GM18873 (cell line): ENCODE results near the gene MTUS2.

Source experiments
- ATAC-seq: cut with Tn5 transposase; IDR thresholded peaks from one replicate; pipeline ENCODE4 v1.9.1; 2021; ENCODE audit warnings: mild to moderate bottlenecking, moderate library complexity, moderate number of reproducible peaks; ENCODE audit not compliant: unreplicated experiment, low FRiP score

Gene MTUS2

DNA sequence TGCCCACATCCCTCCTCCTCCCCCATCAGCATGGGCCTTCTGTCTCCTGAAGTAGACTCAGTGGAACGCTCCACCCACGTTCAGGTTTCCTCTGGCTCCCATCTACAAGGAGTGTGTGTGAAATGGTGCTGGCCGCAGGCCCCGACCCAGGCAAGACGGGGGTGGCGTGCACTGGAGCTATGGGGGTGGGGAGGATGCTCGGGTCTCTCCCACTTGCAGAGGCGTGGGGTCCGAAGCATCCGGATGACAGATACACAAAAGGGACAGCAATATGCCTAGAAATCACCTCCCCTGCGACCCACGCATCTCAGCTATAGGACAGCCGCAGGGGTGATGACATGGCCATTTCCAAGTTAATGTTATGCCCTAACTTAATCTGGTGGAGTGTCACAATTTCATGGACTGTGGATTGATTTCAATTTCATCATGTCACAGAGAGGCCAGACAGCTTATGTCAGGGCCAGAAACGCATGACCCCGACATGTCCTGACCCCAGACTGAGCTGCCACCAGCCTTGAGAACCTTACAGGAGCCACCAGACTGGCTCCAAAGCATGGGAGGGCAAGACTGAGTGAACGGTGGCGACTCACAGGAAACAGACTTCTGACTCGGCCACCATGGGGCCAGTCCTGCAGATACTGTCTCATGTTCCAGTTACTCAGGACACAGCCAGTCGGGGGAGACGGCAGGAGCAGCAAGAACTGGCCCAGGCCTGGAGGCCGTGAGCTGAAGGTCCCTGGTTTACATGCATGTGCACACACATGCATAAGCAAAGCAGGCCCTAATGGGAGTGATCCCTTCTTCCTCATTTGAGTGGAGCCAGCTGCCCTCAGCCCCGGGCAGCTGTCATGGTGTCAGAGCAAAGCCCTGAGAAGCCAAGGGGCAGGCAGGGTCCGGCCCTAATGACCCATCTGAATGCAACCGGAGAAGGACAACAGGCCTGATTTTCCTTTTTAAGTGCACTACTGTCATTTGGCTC, 693.2 kb downstream of the MTUS2 start:
- no peak for ATAC-seq

DNA sequence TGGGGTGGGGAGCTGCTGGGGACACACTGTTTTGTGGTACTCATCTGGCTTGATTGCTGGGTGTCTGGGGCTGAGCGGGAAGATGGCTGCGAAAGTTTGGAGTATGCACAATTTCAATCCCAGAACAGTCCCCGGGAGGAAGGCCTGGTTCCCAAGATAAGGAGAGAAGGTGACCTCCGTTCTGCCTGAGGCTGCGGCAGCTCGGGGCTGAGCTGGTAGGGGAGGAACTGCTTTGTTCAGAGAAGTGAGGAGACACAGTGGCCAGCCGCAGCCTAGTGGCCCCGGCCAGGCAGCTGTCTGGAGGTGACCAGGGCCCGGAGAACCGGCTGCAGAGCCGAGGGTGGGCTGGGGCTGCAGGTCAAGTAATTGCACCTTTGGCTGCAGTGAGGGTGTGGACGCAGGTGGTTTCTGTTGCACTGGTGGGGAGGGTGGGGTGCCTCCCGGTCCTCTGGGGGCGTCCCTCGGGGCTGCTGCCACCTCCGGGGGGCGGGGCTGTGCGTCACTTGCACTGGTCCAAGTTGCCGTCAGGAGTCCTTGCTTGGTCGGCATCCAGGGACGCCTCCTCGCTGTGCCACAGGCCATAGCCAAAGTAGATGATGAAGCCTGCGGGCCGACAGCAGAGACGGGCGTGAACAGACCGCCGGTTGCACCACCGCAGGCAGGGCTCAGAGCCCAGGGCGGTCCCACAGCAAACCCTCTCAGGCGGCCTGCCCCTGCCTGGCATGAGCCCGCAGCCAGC, 694.0 kb downstream of the MTUS2 start:
- no peak for ATAC-seq

GRCh38 chr13:29514720-29515310, 694.7 kb downstream of the MTUS2 start:
- no peak for ATAC-seq

DNA sequence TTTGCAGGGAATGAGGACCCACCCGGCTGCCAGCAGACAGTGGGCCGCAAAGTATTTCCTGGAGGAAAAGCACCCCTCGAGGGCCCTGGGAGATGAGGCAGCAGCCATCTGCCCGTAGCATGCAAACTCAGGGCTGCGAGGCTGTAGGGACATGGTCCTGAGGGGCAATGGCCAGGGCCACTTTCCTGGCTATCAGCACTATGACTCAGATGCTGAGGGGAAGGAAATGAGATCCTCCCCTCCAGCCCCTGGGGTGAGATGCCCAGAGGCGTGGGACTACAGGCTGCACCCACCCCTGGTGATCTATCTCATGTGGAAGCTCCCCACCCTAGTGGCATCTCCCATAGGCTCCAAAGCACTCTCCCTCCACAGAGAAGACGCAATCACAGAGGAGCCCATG, 695.2 kb downstream of the MTUS2 start:
- no peak for ATAC-seq

- ATAC-seq: no peak
Observed at GRCh38 chr13:29516012-29516411, 695.9 kb downstream of the MTUS2 start.

GRCh38 chr13:29516880-29517279, 696.7 kb downstream of the MTUS2 start:
- ATAC-seq: no peak

GRCh38 chr13:29519921-29520320, 699.8 kb downstream of the MTUS2 start:
- ATAC-seq: no peak

DNA sequence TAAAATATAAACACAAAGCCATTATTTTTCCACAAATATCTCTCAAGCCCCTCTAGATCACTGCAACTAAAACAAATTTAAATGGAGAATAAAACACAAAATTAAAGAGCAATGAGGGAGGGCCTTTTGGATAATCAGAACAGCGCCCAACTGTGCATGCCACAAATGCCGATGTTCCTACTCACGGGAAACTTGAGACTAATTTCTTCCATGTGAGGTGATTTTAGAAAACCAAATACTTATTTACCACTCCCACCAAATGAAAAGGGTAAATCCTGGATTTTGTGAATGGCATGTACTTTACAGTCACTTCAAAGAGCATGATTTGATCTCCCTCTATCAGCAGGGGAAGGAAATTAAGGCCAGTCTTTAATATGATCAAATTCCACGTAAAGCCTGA, 700.5 kb downstream of the MTUS2 start:
- ATAC-seq: no peak

DNA sequence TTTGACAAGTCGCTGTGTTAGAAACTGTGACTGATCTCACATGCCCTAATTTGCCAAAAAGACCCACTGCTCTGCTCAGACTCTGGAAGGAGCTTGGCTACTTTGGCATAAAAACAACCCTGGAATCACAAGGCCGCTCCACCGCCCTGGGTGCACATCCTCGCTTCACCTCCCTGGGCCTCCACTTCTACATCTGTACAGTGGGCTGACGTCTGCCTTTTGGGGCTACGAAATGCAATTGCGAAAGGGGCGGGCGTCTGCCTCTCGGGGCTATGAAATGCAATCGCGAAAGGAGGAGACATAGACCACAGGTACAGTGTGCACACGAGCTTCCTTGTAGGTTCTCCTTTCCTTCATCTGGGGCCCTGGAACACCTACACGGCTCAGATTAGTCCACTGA, 701.2 kb downstream of the MTUS2 start:
- no peak for ATAC-seq

DNA sequence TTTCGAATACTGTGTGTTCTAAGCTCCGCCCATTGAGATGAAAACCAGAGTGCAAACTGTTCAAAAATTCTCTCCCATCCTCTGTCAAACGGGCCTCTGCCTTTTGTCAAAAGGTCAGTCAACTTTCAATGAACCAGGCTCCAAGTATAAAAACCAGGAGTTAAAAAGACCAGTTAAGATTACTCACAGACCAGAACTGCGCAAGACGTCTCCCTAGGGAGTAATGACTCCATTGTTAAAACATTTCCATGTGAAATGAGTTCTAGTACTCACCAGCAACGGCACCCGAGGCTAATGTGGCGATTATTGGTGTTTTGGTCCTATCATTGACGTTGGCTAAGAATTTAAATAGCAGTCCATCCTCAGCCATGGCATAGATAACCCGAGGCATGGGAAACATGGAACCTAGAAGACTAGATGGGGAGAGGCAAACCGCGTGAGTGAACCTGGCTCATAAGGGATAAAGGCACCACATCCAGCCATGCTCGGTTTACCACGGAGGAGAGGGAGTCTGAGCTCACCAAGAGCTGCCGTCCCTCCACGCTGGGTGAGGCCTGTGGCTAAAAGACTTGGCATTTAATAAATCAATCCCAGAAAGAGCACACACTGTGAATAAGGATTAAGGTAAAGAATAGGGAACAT, 702.0 kb downstream of the MTUS2 start:
- no peak for ATAC-seq

DNA sequence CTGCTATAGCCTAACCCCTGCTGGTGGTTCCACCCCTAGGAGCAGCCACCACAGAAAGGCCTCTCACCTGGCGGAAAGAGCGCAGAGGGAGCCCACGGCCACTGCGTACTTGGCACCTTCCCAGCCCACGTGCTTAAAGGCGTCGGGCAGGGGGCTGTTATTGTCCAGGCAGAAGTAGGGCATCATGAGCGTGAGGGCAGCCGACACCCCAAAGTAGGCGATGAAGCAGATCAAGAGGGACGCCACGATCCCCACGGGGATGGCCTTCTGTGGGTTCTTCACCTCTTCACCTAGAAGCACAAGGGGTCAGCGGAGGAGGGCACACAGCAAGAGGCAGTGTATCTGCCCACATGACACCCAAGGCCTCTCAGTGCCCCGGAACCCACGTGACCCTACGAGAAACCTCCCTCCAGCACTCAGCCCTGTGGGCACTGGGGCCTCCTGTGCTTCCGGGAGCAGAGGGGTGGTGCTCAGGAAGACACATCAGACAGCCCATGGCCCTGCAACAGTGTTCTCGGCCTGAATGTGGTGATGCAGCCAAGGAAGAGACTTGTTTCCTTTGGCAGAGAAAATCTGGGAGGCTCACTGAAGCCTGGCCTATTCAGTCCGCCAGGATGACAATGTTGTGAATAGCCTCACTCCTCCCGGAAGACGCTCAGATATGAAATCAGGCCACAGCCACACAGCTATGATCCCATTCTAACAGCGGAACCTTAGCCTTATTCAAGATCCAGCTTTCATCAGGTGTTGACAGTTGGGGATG, 703.2 kb downstream of the MTUS2 start:
- ATAC-seq: no peak

GRCh38 chr13:29524176-29524575, 704.0 kb downstream of the MTUS2 start:
- ATAC-seq: no peak

GRCh38 chr13:29524641-29525040, 704.5 kb downstream of the MTUS2 start:
- ATAC-seq: no peak

DNA sequence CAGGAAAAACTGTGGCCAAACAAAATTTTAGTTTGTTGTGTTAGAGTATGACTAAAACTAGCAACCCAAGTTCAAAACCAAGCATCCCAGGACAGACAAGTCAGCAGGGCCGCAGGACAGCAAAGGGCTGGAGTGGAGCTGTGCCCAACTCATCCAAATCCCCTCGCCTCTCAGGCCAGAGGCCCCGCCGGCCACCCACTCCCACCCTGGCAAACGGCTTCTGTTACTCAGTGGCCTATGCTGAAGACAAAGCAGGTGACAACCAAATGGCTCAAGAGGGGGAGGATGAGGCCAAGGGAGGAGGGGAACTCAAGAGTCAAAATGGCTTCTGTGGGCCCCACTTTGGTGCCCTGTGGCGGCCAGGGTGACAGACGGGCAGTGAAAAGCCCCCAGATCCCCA, 705.6 kb downstream of the MTUS2 start:
- no peak for ATAC-seq

DNA sequence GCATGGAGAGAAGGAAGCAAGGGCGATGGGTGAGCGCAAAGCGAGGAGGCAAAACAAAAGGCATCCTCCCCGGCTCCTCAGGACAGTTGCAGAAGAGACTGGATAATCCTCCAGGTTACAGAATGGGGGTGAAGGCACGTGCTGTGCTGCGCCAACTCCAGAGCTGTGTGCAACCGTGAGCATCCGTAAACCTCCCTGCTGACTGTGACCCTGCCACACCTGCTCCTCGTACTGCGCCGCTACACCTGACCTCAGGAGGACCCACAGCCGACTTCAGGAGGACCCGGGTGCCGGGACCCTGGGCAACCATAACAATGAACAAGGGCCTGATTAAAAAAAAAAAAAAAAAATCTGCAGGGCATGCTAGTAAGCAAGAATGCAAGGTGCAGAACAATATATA, 706.6 kb downstream of the MTUS2 start:
- no peak for ATAC-seq

- ATAC-seq: no peak
Observed at GRCh38 chr13:29527511-29527910, 707.4 kb downstream of the MTUS2 start.

GRCh38 chr13:29527916-29528315, 707.8 kb downstream of the MTUS2 start:
- no peak for ATAC-seq

DNA sequence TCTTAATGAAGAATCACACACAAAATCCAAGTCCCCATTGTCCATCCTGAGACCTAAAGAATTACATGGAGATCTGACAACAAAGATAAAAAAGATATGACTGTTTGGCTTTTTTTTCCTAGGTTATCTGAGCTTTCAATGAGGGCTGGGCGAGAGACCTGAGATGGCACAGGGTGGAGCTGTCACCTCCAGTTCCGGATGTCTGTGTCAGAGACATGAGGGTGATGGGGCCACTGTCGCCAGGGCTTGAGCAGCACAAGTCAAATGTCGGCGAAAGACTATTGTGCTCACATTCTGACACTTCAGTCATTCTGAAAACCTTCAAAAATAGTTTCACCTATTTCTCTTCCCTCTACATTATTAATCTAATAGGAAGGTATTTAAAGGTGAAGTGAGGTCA, 709.6 kb downstream of the MTUS2 start:
- no peak for ATAC-seq

GRCh38 chr13:29530901-29531300, 710.8 kb downstream of the MTUS2 start:
- ATAC-seq: no peak

DNA sequence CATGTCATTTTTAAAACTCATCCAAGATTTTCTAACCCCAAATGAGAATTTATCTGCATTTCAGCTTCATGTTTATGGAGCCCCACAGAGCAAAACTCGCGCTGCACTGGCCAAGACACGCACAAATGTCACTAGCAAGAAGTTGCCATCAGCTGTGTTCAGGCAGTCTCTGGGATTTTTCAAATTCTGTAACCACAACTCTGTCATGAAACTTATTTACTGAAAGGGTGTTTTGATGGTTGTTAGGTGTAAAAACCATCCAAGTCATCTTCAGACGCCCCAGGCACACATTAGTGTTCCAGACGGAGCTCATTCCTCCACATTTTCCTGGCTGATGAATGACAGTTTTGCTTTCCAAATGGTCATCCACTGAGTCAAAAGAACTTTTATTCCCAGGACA, 712.0 kb downstream of the MTUS2 start:
- ATAC-seq: no peak
